Stimulated activated CD4-positive, alpha-beta T cell treated with anti-CD3 and anti-CD28 coated beads, Interleukin-1b, Interleukin-23, amount 100 ng/mL, for 1 hour (primary cell): ENCODE results near the gene TEX54.
A peak's percentile ranks its signal among the peaks of the same experiment; 100 is the strongest.
"Not testable (repeated sequence)": the region's sequence is repeated elsewhere in the genome, so short reads cannot be mapped to it uniquely, and the experiment has no call there.

Source experiments
- DNase-seq, 2 donors: peaks; one replicate each; pipeline ENCODE4 v3.0.0-alpha.2; 2020; ENCODE audit warnings: low read depth in 2 of 2

The TEX54 gene

DNA sequence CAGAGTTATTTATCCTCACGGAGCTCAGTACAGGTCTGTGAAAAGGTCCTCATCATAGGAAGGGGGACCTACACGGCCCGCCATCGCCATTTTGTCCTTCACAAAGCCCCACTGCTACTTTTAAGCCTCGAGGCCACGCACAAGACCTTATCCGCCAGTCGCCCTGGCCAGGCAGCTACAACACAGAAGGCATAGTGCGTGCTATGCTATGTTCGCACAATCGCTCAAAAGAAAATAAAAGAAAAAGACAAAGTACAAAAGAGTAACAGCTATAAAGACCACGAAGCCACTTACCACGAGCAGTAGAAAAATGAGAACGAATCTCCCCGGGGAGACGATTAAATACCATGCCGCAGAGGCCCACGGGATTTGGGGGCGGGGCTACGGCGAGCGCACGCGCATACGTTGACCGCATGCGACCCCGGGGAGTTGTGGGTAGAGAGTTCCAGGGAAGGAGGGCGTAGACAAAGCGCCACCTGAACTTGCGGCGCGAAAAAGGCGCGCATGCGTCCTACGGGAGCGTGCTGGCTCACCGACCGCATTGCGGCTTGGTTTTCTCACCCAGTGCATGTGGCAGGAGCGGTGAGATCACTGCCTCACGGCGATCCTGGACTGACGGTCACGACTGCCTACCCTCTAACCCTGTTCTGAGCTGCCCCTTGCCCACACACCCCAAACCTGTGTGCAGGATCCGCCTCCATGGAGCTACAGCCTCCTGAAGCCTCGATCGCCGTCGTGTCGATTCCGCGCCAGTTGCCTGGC, 23.1 kb upstream of the TEX54 start:
- DNase-seq, result peak; percentile 96 to 98

DNA sequence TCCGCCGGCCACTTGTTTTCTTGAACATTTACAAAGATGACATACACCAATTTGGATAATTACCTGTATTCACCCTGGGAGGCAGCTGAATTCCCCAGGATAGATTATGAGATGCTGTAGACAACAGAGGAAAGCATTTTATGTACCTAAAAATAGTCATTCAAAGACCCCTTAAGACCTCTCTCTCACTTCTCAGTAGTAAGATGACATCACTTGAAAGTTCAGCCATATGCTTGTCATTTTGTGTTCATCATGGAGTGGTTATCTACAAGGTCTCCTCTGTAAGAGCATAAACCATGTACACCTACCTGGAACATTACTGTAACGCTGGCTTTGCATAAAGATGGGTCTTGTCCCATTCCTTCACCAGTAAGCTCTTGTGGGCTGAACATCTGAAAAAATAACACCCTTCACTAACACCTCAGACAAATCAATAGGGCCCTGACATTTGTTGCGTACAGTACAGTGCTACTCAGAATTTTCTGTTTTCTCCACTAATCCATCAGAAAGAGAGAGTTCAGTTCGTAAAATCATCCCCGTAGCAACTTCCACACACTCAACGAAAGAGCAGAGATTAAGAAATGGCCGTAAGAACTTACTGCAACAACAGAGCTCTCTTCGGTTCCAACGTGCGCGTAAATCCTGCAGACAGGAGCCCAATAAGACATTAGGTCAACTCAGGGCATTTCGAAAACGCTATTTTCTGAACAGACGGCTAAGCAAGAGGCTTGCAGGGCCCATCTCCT, 22.4 kb upstream of the TEX54 start:
- no peak for DNase-seq

- DNase-seq, result no peak
Observed at GRCh38 chr11:62854013-62854824, 21.6 kb upstream of the TEX54 start.

DNA sequence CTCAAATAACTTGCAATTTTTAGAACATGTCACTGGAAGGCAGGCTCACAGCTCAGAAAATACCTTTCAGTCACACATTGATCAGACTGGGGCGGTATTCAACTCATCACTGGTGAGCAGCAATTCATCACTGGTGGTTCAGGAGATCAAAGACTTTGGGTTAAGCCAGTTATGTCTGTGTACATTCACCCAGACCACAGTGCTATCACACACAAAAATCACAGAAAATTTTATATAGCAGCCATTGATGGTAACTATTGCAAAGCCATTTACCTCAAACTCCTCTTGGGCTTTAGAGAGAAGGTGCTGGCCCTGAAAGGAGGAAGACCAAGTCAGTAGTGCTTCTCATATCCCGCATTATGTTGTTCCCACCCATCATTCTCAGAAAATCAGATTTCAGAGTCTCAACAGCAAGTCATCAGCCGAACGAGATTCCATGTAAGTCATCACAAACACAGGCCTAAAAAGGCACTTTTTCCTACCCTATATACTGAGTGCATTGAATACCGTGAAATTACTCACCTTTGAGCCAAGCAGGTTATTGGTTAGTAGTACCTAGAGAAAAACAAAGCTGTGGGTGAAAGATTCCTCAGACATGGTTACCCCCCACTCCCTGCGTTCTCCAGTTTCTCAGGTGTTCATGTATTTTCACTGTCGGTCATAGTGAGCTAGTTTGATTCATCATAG, 20.8 kb upstream of the TEX54 start:
- DNase-seq, result no peak

DNA sequence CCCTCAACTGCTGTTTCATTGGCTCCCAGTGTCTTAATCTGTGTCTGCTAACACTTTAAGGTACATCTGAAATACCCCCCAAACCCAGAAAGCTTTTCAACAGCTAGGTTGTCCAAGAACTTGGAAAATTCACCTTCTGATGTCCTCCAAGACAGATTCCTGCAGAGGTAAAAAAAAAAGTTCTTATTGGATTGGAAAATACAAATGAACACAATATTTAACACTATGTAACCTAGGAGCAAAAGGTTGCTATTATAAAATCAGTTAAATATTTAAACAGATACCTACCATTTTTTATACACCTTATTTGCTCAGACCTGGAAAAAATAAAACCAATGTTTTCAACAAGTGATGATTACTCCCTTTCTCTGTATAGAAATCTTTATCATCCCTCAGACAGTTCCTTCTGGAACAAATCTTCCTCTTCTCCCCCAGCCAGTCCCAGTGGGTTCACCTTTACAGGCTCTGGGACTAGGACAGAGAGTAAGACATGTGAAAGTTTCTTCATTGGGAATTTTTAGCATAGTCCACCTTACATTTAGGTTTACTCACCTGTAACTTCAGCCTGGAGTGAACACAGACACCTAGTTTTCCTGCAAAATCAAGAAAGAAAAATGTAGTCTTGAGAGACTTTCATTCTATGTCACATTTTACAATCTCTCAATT, 20.0 kb upstream of the TEX54 start:
- no peak for DNase-seq

DNA sequence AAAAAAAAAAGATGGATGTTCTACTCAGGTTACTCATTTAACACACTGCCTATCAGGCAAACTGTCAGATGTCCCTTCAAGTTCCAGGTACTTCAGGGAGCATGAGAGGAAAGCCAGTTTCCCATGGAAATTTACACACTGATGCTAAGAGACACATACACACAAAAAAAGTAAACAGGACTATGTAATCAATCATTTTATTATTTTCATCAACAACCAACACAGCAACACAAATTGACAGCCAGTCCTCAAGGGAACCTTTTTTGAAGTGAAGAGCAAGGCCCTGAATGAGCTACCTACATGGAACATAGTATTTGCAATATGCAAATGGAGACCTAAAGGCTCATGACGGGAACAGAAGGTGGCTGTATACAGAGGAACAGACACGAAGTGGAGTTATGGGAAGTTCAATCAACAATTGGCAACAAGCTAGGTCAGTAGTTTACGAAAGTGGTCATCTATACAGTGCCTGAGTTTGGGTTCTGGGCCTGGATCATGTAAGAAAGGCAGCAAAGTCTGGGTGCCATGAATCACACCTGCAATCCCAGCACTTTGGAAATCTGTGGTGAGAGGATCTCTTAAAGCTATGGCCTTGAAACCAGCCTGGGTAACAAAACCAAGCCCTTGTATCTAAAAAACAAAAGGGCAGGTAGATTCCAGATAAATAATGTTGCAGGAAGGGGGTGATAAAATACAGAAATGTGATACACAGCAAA, 19.3 kb upstream of the TEX54 start:
- no peak for DNase-seq

DNA sequence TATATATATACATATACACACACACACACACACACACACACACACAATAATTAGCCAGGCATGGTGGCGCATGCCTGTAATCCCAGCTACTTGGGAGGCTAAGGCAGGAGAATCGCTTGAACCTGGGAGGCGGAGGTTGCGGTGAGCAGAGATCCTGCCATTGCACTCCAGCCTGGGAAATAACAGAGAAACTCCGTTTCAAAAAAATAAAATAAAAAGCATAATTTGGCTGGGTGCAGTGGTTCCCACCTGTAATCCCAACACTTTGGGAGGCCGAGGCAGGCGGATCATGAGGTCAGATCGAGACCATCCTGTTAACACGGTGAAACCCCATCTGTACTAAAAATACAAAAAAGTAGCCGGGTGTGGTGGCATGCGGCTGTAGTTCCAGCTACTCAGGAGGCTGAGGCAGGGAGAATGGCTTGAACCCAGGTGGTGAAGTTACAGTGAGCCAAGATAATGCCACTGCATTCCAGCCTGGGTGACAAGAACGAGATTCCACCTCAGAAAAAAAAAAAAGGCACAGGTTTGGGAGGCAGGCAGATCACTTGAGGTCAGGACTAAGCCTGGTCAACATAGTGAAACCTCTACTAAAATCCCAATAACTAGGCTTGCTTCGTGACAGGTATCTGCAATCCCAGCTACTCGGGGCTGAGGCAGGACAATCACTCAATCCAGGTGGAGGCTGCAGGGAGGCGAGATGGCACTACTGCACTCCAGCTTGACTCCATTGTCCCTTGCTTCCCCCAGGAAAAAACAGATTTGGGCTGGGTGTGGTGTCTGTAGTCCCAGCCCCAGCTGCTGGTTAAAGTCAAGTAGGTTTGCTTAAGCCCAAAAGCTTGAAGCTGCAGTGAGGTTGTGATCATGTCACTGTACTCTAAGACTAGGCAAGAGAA, 18.5 kb upstream of the TEX54 start:
- DNase-seq, result no peak

DNA sequence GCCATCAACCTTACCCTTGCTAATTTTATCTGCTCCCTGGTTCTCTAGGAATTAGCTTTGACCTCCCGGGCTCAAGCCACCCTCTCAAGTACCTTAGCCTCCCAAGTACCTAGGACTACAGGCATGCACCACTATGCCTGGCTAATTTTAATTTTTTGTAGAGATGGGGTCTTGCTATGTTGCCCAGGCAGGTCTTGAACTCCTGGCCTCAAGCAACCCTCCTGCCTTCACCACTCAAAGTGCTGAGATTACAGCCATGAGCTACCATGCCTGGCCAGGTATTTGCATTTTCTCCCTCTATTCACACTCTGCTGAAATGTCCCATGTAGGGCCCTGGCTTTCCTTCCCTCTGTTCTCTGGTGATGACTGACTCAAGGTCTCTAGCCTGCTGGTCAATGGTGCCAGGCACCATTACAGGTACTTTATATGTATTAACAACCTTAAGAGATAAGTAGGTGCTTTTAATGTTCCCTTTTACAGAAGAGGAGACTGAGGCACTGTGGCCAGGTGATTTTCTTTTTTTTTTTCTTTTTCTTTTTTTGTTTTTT, 15.2 kb upstream of the TEX54 start:
- no peak for DNase-seq

- DNase-seq, result no peak
Observed at GRCh38 chr11:62846177-62846576, 13.5 kb upstream of the TEX54 start.

- DNase-seq, result no peak
Observed at GRCh38 chr11:62844154-62844553, 11.5 kb upstream of the TEX54 start.

DNA sequence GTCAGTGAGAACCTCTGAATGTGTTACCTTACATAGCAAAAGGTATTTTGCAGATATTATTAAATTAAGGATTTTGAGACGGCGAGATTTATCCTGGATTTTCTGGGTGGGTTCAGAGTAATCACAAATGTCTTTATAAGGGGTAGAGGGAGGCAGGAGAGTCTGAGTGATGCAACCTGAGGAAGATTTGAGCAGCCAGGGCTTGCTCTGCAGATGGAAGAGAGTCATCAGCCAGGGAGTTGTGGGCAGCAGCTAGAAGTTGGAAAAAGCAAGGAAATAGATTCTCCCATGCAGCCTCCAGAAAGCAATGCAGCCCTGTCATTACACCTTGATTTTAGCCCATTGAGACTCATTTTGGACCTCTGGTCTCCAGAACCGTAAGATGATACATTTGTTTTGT, 10.8 kb upstream of the TEX54 start:
- no peak for DNase-seq

- not testable (repeated sequence) for DNase-seq
Observed at GRCh38 chr11:62842891-62843290, 10.2 kb upstream of the TEX54 start.

DNA sequence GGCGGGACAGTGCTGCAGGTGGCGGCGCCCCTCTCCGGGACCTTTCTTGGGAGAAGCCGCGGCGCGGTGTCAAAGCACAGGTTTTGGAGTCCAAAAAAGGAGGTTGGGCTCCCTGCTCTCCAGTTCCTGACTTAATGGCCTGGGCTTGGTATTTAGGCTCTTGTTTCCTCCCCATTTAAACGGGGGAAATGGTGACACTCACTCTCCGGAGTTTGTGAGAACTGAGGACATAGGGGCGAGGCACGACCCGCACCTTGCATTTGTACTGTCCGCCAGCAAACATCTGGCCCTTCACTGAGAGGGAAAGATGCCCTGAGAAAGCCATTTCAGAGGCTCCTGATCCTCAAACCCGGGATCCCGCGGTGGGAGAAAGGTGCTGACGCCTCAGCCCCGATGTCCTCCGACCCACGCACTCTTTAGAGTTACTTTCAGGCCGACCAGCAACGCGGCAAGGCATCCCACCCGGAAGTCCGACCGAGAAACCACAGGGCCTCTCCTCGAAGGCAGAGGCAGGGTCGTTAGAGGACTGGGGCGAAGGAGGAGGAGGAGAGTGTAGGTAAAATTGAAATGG, 9.6 kb upstream of the TEX54 start:
- DNase-seq, result no peak

DNA sequence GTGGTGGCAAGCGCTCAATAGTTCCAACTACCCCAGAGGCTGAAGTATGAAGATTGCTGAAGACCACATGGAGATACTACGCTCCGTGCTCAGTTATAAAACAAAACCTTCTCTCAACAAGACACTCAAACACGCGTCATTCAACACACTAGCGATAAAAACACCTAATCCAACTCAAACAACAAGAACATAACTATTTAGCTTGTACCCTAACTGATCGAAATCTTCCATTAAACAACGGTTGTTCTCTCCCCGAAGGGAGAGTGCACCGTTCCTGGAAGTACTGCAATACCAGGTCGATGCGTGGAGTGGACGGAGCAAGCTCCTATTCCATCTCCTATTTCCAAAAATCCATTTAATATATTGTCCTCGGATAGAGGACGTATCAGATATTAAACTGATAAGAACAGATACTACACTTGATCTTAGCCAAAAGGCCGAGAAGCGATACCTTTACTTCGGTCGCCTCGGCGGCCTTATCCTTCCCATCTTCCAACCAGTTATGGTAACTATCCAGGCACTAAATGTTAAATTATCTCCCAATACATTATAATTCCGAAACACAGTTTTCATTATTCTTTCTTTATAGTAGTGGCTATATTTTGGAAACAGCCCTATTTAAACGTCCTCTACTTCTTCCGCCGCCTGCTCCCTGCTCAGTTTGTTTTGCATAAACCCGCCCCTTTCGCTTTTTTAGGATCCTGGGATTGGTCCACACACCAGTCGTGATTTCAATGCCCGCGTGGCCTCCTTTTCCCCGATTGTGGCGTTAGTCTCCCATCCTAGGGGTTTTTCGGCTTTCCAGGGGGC, 8.9 kb upstream of the TEX54 start:
- peak in 1 of 2 donors; percentile 61 for DNase-seq

GRCh38 chr11:62840721-62841360, 8.2 kb upstream of the TEX54 start:
- peak in 1 of 2 donors; percentile 62 for DNase-seq

DNA sequence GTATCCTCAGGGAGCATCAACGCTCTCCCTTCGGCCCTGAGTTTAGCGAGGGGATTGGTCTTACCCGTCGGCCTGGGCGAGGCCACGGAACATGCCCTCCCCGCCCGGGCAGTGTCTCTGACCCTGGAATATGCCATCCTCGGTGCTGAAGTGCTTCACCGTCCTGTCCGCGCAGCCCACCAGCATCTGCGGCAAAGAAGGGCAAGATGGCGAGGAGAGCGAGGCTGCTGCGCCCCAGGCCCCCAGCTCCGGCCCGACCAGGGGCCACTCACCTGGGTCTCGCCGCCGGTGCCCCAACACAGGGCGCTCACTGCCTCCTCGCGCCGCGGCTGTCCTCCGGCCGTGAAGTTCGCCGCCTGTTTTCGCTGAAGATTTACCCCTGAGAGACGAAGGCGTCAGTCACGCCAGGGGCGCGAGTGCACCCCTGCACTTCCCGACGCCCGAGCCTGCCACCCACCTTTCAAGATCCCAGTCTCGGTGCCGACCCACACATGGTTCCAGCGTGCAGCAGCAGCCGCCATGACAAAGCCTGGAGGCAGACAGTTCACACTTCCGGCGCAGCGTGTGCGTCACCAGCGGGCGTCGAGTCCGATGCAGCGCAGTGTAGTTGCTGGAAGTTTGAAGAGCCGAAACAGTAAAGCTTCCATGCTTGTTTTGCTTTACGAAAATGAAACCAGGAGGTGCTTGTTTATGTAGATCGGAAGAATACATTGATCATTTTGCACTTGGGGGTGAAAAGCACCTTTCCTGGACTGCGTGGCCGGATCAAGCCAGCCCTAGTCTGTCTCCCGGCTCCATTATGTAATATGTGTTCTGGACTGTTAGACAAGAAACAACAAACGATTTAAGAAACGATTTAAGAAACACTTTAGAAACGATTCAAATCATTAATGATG, 6.7 kb upstream of the TEX54 start, which contains the start of gene WDR74:
TSS of gene WDR74 (minus strand) at position 541 of the 896 bp plus-strand sequence. CDS start at position 521, 20 bp downstream.
- DNase-seq, result peak; percentile 68 to 70
